GM19035 (cell line): ENCODE data around the gene USF1.

Source experiments
- ATAC-seq: cut with Tn5 transposase; IDR thresholded peaks from one replicate; pipeline ENCODE4 v1.9.1; 2021; ENCODE audit not compliant: unreplicated experiment

The USF1 gene, protein sequence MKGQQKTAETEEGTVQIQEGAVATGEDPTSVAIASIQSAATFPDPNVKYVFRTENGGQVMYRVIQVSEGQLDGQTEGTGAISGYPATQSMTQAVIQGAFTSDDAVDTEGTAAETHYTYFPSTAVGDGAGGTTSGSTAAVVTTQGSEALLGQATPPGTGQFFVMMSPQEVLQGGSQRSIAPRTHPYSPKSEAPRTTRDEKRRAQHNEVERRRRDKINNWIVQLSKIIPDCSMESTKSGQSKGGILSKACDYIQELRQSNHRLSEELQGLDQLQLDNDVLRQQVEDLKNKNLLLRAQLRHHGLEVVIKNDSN

DNA sequence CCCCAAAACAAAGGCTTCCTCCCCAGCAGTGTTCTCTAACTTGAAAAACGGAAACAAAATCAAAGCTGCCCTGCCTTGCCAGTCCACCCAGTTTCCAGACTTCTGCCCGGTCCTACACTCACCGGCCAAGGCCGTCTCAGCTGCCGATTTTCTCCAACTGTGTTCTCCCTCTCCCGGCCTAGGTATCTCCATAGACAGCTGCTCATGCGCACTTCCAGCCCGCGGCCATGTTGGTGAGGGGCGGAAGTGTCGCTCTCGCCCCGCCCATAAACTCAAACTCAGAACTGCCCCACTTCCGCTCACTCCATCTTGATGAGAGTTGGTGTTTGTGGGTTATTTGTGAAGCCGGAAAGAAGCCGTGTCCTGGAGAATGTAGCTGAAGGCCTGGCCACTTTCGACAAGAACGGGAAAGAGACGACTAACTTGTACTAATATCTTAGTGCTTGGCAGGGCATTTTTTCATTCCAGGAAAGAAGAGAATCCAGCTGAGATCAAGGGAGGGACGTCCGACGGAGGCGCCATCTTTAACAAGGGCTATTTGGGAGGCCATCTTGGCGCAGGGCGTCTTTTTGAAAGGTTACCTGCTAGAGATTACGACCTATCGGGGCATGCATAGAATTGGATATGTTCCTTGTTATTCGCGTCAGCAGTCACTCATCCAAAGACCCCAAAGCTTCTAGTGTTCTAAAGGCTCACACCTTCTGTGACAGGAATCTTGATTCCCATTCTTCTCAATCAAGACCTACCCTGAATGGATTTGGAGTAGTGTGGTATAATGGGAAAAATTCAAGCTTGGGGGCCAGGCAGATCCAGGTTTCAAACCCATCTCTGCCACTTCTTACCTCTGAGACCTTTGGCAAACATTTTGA lies at the start of gene USF1:
Gene USF1 (minus strand): TSS at position 242 of the 869 bp plus-strand sequence. CDS start 2,702 bp downstream, outside the sequence.
- peak; percentile 69 for ATAC-seq

DNA sequence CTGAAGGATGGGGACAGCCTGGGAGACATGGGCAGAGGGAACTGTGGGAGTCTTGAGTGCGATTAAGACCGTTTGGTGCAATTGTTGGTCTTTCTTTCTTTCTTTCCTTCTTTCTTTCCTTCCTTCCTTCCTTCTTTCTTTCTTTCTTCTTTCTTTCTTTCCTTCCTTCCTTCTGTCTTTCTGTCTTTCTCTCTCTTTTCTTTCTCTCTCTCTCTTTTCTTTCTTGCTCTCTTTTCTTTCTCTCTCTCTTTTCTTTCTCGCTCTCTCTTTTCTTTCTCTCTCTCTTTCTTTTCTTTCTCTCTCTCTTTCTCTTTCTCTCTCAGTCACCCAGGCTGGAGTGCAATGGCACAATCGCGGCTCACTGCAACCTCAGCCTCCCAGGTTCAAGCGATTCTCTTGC lies 49.5 kb upstream of the USF1 start:
- ATAC-seq, result no peak

DNA sequence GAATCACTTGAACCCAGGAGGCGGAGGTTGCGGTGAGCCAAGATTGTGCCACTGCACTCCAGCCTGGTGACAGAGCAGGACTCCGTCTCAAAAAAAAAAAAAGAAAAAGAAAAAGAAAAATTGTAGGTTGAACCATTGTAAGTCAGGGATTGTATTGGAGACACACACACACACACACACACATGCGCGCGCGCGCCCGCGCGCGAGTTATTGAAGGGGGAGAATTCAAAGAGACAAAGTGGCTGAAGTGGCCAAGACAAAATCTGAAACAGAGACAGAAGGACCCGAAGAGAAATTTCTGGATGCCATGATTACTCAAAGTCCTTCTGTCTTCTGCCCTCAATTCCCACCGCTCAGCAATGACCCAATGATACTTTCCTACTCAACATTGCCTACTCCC lies 48.7 kb upstream of the USF1 start:
- ATAC-seq, result no peak

DNA sequence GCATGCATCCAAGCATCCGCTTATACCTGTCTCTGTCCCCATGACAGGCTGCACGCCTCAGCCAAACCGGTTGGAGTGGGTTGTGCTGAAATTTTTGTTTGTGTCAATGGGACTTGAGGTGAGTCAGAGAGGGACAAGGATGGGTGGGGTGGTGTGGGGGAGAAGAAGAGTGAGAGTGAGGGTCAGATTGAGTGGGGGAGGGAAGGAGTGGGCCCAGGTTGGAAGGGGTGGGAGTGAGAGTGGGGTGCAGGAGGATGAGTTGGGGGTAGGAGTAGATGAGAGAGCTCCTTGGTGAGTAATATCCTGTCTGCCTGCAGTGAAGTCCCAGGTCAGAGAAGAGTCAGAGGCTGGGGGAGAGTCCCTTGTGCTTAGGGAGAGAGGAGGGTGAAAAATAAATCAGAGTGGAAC lies 46.8 kb upstream of the USF1 start:
- no peak for ATAC-seq

DNA sequence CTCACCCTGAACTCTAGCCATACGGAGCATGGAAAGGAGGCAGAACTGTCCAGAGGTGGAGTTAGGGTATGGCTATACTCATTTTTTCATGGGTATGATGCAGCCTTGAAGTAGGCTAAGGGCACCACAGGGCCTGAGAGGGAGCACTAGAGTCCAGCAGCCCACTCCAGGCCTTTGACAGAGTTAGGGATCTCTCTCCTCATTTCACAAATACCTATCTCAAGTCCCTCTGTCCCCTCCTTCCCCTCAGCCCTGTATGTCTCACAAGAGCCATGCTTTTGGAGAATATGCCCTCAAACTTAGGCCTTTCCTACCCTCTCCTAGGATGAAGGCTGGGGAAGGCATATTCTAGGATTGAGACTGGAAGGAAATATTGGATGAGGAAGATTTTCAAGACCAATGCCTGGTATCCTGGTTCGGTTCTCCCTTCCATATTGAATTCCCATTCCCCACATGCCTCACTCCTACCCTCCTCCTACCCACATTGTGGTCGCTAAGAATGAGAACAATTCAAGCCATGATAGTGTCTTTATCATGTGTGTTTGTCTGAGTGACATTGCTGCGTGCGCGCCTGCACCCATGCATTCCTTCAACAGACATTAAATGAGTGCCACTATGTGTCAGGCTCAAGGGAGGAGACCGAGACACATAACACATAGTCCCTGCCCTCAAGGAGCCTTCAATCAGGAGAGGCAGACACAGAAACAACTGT lies 46.2 kb upstream of the USF1 start:
- ATAC-seq, result no peak

DNA sequence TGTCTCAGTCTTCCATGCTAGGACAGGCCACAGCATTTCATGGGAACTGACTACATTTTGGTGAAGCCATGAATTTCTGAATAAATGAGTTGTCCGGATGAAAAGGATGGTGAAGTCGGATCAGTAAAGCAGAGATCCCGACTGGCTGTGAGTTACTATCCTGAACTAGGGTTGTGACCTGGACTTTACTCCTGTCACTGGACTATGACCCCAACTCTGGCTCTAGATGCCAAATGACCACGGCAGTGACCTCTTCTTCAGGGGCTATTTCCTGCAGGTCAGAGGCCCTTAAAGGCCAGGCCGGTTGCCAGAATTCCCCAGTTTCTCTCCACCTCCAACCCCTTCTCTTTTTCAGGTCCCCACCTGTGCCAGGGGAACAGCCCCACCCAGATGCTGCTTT lies 45.3 kb upstream of the USF1 start:
- no peak for ATAC-seq

DNA sequence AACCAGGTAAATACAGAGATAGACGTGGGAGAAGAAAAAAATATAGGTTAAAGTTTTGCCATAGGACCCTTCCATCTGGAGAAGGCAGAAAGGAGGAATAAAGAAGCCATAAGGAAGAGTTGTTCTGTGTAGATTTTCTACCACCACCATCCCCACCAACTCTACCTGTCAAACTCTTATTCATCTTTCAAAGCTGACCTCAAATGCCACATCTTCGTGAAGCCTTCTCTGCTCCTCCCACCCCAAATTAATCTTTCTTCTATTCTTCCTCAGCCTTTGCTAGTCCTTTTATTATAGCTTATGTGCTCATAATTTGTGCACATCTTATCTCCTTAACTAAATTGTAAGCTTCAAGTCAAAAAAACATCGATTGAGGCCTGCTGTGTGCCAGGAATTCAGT lies 44.8 kb upstream of the USF1 start:
- no peak for ATAC-seq

DNA sequence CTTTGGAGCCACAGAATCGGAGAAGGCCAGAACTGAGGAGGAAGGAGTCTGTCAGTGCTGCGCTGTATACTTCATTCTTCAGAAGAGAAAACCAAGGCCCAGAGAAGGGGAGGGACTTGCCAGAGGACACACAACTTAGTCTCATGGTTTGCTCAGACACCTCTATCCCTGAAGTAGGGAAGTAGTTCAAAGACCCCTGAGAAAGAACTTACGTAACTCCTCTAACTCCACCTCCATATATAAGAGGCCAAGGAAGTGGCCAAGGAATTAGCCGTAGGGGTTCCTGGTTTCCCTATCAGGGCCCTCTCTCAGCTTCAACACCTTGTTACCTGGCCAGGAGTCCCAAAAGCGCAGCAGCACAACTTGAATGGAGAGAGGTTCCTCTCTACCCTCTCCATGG lies 44.2 kb upstream of the USF1 start:
- ATAC-seq, result no peak

DNA sequence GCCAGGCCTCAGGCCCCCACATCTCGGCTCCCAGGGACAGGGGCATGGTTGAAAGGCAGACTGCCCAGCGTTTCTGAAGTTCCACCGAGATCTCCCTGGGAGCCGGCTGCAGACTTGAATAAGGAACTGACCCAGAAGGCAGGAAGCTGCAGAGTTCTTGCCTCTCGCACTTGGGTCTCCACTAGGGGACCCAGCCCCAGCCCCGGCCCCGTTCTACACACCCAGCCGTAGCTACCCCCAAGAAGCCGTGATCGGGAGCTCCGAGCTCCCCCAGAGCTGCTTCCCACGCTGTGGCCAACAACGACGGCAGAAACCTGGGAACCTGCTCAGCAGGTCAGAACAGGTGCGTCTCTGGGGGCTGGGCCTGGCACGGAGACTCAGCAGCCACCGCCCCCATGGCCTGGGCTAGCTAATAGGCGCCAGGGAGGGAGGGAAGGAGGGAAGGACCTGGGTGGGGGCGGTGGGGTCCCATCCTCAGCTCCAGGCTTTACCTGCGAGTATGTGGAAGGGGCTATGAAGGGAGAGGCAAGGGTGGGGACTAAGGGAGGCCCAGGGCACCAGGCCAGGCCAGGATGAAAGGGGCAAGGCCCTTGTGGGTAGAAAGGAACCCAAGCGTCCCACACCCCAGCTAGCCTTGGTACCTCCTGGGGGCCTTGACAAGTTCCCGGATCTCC lies 43.6 kb upstream of the USF1 start, which contains the start of gene NECTIN4:
Gene NECTIN4 (minus strand): TSS at position 308 of the 674 bp plus-strand sequence. CDS start 262 bp downstream, at position 46.
- no peak for ATAC-seq

DNA sequence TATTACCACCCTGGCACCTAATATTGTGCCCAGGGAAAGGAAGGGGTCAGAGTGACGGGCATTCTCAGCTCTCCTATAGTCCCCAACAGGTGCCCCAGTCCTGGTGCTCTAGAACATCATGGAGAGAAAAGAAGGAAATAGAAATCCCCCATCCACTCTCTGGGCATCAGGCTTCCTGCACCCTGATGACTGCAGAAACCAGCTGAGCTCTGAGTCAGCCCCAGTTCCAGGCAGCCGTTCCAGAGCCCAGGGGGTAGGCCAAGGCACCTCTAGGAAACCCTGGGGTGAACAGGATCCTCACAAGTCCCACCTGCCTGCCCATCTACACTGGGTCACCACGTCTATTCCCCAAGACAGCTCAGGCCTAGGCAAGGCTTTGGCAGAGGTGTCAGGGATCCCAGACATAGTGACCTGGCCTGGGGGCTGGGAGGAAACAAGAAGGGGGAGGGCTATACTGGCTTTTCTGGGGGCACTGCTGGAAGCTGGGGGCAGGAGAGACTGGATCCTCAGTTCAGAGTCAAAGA lies 42.9 kb upstream of the USF1 start:
- no peak for ATAC-seq

DNA sequence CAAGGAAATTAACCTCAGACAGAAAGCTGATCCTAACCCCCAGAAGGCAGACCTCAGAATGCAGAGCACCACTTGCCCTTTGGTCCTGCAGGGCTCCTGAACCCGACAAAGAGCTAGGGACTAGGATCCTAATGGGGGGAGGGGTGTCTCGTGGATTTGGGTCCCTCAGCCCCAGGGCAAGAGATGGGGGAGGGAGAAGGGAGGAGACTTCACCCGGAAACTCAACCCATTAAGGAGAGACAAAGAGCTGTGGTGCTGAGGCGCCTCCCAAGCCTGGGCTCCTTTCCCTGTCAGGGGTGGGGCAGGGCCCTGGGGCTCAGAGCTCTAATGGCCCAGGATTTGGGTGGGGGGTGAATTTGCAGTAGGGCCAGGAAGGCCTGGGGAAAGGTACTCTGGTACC lies 40.7 kb upstream of the USF1 start:
- no peak for ATAC-seq

DNA sequence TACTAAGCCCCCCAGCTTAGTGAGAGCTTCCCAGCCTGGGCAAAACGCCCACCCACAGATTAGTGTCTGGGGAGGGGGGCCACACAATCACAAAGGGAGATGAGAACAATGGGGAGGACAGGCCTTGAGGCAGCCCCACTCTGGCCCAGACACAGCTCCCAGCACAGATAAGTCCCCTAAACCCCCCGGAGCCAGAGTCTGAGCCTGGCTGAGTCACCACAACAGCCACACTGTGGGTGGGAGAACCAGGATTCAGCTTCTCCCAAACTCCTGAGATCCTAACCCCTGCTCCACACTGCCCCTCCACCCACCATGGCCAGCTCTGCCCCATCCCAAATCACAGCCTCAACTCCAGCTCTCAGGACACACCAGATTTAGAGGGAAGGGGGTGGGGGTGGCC lies 39.4 kb upstream of the USF1 start:
- ATAC-seq, result no peak

DNA sequence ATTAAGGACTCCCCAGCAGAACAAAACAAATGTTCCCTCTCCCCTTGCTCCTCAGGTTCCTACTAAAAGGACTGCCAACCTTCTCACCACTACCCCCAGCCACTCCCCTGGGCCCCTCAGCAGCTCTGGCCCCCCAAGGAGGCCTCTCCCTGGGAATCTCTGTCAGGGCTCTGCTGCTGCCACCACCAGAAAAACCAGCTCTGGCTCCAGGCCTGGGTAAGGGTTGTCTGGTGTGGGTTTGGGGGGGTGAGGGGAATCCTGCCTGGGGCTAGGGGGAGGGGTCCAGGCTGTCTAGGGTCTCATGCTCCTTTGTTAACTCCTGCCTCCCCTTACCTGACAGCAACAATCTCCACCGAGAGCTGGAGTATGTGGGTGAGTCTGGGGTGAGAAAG lies 38.8 kb upstream of the USF1 start:
- no peak for ATAC-seq

DNA sequence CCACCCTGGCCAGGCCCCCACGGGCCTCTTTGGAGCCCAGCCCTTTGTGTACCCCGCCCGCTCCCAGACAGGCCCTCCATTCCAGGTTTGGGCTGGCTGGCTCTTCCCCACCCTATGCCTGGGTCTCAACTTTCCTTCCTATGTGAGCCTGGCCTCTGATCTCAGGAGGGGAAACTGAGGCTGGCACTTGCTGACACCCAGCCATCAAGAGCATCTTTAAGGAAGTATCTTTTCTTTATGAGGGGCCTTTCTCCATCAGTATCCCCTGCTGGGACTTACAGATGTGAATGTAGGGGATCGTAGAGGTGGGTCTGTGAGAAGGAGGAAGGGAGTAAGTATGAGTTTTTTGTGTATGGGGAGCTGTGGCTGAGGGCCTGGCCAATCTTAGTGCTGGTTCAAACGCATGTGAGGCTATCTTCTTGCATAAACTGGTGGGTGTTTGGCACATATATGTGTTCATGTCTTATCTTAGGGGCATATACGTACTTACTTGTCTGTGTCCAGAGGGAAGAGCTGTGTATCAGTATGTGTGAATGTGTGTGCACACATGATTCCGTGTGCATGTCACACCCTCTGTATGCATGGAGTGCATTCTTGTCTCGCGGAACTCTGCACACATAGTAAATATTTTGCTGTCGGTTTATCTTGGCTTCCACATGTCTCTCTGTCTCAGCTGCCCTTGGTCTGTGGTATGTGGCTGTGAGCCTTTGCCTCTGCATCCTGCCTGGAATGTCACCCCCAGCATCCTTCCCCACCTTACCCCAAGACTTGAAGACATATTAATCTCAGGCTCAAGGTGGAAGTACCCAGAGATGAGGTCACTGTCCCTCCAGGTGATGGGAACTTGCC lies 38.2 kb upstream of the USF1 start:
- no peak for ATAC-seq

DNA sequence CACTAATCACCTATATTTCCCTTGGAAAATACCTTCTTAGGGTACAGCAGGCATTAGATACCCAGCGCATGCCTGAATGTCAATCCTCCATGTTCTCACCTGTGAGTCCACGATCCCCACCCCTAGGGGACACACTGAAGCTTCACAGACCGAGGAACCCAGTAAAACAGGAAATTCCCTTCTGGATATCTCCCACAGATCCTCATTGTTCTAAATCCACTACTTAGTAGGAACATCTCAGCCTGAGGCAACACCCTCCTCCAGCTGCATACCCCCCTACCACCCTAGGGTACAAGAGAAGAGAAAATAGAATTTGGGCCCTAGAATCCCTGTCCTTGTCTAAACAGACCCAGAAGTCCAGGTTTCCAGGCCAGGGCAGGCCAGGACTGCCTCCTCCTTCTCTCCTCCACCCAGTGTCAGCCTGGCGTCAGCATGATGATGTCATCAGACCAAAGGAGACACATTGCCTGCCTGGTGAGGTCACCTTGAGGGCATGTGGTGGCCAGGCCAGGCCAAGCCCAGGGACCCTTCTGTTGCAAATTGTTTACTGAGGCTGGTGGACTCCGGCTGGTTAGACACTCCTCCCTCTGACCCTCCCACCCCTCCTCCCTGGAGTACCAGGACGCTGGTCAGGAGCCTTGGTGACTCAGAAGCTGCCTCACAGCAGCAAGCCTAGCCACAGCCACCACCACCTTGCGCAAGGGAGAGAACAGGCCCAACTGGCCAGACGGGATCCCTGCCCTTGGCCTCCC lies 37.4 kb upstream of the USF1 start:
- no peak for ATAC-seq

DNA sequence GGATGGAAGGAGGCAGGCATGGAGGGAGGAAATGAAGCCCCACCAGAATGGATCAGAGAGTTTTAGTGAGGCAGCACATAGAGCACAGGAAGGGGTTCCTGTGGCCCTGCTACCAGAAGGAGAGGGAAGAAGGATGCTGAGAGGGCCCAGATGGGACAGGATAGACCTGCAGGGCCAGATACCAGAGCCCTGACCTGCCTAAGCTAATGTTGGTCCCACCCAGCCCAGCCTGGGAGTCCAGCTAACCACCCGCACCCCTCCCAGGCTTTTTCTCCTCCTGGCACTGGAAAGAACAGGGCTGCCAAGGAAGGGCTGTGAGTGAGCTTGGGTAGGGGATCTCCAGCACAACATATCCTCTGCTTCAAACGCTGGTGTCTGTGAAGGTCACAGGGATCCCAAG lies 36.7 kb upstream of the USF1 start:
- no peak for ATAC-seq

DNA sequence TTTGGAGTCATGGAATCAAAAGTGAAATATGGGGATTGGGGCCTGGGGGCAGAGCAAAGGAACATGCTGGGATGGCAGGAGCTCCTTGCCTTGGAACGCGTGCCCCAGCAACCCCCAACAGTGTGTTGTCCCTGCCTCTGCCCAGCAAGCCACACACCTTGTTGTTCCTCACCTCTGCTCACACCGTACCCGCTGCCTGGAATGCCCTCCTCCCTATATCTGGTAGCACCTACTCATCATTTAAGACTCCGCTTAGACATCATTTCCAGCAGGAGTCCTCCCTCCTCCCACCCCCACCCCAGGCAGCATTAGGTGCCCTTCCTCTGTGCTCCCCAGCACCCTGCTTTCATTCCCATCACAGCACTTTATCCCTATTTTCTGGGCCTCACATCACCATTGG lies 35.7 kb upstream of the USF1 start:
- no peak for ATAC-seq

DNA sequence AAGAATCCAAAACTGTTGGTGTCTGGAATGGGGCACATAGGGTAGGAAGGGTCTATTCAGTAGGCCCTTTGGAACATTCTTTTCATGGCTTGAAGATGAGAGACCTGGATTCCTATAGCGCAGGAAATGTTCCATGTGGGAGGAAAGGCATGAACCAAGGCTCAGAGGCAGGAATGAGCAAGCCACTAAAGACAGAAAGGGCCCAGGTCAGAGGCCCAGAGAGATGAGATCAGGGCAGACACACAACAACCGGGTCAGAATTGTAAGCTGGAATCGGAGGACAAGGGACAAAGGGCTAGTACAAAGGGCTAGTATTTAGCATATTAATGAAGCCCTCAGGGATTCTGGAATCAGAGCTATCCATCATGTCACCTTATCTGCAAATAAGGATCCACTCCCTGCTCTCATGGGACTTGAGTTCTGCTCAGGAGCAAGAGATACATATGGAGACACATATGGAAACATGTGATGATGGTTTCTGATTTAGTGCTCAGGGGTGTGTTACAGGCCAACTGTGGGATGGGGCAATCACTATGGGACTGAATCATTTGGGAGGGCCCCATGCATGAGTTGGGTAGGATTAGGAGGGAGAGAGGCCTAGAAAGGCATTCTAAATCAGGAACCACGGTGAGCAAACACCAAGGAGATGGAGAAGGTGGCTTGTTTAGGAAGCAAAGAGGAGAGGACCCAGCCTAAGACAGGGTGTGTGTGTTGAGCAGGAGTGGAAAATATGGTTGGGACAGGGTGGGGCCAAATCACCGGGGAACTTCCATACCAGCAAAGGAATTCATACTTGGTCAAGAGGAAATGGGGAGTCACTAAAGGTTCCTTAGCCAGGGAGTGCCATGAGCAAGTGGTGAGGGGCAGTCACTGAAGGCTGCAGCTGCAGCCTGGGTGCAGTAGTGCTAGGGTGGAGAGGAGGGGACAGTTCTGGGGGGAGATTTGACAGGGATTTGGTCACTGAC lies 34.9 kb upstream of the USF1 start:
- ATAC-seq, result no peak
